GM19328 (cell line): ENCODE data around the gene AMTN.
"Not testable (repeated sequence)": the region's sequence is repeated elsewhere in the genome, so short reads cannot be mapped to it uniquely, and the experiment has no call there.

Experiments used
- ATAC-seq: cut with Tn5 transposase; IDR thresholded peaks from one replicate; pipeline ENCODE4 v1.9.1; 2021; ENCODE audit warnings: mild to moderate bottlenecking, moderate library complexity; ENCODE audit not compliant: unreplicated experiment

The AMTN gene

DNA sequence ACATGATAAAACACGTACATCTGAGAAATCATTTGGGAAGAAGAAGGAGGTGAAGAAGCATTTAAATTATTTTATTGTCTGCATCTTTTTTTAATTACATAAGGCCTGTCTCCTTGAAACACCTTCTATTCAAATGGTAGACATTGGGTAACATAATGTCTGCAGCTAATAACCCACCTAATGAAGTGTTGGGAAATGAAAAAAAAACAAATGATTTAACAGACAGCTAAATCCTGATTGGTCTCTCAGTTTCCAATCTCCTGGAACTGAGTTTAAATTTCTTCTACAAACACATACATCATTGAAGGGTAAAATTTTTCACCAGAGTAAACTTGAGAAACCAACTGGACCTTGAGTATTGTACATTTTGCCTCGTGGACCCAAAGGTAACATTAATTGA, at the start of gene AMTN:
TSS of gene AMTN (plus strand) at position 301 of the 400 bp plus-strand sequence. CDS start 209 bp downstream, outside the sequence.
- no peak for ATAC-seq

- no peak for ATAC-seq
Observed at GRCh38 chr4:70471897-70472296, 46.5 kb upstream of the AMTN start, which contains the start of gene MUC7. Gene MUC7, plus strand, starts transcription at chr4:70472197. Its CDS starts 1,825 bp downstream, at chr4:70474022.

DNA sequence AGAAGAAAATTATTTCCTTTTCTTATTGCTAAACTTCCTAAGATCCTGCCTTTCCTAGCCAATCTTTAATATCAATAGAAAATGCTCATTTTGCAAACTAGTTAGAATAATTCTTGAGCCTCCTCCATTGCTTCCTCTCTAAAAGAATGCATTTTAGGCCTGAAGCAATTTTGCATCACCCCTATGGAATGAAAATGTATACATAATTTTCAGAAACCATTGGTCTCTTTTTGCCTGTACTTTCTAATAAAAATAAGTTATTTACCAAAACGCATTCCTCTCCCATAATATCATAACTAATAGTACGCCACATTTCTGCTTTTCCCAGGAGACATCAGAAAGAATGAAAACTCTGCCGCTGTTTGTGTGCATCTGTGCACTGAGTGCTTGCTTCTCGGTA, 44.7 kb upstream of the AMTN start:
- no peak for ATAC-seq

- ATAC-seq, result no peak
Observed at GRCh38 chr4:70488748-70489147, 29.6 kb upstream of the AMTN start.

- ATAC-seq, result no peak
Observed at GRCh38 chr4:70496231-70496630, 22.1 kb upstream of the AMTN start.

- not testable (repeated sequence) for ATAC-seq
Observed at GRCh38 chr4:70501838-70502237, 16.5 kb upstream of the AMTN start.

DNA sequence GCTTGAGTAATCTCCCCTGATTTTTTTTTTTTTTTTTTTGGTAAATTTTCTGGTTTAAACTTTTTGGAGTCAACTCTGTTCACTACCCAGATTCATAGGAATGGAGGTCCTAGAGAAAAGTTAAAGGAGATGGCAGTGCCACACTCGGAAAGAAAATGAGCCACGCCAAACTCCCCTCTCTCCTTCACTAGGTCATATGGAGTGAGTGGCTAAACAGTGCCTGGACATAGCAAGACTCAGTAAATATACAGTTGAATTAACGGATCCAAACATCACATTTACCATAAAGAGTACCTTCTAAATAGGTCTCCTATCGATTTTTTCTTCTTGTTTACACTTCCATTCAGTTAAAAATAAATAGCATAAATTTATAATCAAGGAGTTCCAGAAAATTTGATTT, 13.6 kb upstream of the AMTN start:
- ATAC-seq, result no peak

DNA sequence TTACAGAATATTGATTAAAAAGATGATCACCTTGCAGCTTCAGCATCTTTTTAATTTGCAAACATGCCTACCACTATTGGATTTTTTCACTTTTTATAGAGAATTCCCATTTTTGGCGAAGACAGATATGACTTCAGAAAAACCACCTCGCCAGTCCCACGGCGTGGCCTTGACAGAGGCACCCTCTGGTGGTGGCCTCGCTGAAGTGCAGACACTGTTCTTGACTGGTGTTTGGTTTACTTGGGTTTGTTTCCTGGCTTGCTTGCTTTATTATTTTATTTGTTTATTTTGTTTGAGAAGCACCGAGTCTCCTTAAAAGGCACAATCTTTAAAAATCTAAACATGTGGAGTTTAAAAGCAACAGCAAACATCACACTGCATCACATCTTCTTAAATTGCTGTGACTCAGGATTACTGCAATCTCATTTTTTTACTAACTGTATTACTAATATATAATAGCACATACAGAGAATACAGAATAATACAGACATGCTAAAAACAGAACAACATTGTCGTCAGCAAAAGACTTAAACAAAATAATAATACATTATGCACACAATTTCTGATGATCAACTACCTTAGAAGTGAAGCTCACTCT, 13.1 kb upstream of the AMTN start:
- ATAC-seq, result peak; percentile 95

GRCh38 chr4:70508801-70509200, 9.6 kb upstream of the AMTN start:
- no peak for ATAC-seq

DNA sequence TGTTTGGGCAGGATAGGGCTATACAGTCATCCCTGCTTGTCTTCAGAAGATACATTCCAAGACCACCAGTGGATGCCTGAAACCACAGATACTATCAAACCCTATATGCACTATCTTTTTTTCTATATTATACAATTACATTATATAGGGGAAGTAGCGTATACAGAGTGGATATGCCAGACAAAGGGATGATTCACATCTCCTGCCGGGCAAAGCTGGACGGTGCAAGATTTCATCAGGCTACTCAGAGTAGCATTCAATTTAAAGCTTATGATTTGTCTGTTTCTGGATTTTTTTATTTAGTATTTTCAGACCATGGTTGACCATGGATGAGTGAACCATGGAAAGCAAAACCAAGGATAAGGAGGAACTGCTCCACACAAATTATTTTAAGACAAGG, 7.0 kb upstream of the AMTN start:
- ATAC-seq, result no peak

GRCh38 chr4:70515367-70516250, 2.8 kb upstream of the AMTN start:
- no peak for ATAC-seq

DNA sequence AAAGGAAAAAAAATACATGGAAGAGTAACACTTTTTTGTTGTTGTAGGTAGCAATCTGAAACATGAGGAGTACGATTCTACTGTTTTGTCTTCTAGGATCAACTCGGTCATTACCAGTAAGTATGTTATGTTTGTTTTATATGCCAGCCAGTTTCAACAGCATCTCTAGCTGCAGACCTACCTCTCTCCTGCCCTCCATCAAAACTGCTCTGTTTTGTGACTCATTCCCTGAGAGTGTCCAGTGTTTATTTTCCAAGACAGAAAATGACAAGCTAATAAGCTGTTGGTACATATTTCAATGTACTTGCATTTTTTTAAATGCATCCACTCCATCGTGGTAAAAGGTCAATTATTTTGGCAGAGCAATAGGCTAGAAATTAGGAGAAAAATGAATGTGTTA, 347 bp downstream of the AMTN start:
- no peak for ATAC-seq

- ATAC-seq, result no peak
Observed at GRCh38 chr4:70522626-70523025, 4.3 kb downstream of the AMTN start.

- ATAC-seq, result no peak
Observed at GRCh38 chr4:70530997-70531396, 12.6 kb downstream of the AMTN start.

DNA sequence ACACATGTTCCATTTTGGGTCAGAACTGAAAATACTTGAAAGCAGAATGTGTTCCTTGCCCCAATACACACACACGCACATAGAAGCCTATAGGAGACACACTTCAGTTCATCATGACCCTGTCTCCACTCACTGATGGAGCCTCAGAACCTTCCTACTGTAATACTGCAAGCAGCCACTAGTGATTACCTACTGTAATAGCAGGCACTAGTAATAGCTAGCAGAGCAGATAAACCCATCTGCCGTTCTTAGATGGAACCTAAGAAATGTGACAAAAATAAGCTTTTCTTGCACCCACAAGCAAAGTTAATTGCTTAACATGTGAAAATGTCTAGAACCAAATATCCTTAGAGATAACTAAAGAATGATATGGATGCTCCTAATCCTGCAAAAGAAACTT, 13.6 kb downstream of the AMTN start:
- ATAC-seq, result peak; percentile 92

- ATAC-seq, result no peak
Observed at GRCh38 chr4:70533211-70533610, 14.8 kb downstream of the AMTN start.

DNA sequence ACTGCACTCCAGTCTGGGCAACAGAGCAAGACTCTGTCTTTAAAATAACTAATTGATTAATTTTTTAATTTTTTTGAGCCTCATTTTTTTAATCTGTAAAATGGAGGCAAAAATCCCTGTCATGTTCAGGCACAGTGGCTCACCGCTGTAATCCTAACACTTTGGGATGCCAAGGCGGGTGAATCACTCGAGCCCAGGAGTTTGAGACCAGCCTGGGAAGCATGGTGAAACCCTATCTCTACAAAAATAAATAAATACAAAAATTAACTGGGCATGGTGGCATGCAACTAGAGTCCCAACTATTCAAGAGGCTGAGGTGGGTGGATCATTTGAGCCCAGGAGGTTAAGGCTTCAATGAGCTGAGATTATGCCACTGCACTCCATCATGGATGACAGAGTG, 15.4 kb downstream of the AMTN start:
- ATAC-seq, result no peak

- not testable (repeated sequence) for ATAC-seq
Observed at GRCh38 chr4:70534886-70535285, 16.5 kb downstream of the AMTN start.

DNA sequence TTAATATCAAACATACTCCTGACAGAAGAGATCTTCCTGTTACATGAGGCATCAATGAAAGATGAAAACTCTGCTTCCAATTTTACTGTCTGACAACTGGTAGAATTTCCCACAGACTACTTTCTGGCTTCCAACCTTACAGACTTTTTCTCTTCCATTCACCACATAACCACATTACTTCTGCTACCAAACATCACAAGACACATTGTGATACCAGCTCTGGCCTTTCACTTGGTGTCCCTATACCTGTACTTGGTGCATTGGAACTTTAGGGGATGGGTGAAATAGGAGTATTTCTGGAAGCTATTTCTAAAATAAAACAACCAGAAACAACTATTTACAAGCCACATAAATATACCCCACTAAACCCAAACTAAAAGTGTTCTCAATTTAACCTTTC, 20.5 kb downstream of the AMTN start:
- no peak for ATAC-seq

DNA sequence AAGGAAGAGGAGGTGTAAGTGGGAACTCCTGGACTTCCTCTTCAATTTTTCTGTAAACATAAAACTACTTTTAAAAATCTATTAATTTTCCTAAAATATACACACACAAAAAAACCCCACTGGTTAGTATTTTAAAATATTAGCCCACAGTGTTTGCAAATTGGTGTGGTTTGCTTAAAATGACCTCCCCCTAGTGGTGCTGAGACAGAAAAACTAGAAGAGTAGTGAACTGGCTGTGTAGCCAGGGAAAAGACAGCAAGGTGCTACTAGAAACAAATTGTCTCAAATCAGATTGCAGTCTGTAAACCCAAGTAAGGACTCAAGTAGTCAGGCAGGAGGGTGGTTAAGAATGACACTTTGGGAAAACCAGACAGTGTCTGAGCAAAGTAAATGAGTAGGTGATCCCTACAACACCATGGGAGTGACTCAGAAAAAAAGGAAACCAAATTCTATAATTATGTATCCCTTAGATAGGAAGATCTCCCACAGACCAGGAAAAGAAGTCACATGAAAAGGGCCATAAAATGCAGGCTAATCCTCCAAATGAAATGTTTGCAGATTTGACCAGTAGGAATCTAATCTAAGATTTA, 26.0 kb downstream of the AMTN start:
- no peak for ATAC-seq

- ATAC-seq, result no peak
Observed at GRCh38 chr4:70556856-70557255, 38.5 kb downstream of the AMTN start.
